ENCODE measurements around the gene GHDC.

DNA sequence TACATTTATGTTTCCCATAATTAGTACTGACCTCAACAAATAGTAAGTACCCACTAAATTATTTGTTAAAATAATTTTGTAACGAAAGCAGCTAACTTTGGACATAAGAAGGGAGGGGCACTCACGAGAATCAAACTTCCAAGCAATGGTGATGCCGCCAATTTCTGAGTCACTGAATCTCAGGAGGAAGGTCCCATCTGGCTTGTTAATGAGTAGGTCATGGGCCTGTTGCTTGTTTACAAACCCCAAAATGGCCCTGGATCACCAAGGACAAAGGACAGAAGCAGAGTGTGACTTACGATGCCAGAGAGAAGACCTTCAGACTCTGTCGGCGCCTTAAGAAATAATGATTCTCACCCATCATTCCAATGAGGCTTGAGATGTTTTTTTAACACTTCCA is 15.8 kb upstream of the GHDC start:
- no peak for TF ChIP-seq CTCF (conservative IDR thresholded peaks at IDR 0.05; ENCODE audit: low read depth, low read length)
- no peak for TF ChIP-seq EZH2 (IDR thresholded peaks at IDR 0.05; ENCODE audit: borderline replicate concordance, low read depth, low read length, poor library complexity, severe bottlenecking)
